Ovary (tissue), 3 donors: ENCODE data around the gene NCOA5.

Experiments used
- CTCF ChIP-seq, 3 donors: fragments of 450-650 bp in 2 of 3; fragments of 200-600 bp in 1 of 3; IDR thresholded peaks; one replicate each; pipeline versions ENCODE4 v1.5.1 to v1.8.0; 2016 to 2022; ENCODE audit warnings: antibody characterized with exemption in 3 of 3, mild to moderate bottlenecking in 1 of 3
- EP300 ChIP-seq: sonication (generic); formaldehyde crosslinking; IDR thresholded peaks from one replicate; pipeline ENCODE4 v1.6.1; 2017; ENCODE audit warnings: antibody characterized with exemption
- POLR2A ChIP-seq: fragments of 450-650 bp; IDR thresholded peaks from one replicate; pipeline ENCODE4 v1.6.1; 2017; ENCODE audit warnings: antibody characterized with exemption, mild to moderate bottlenecking, moderate library complexity
- donor health status: DM: no; HTN: no; CAD: no.

DNA sequence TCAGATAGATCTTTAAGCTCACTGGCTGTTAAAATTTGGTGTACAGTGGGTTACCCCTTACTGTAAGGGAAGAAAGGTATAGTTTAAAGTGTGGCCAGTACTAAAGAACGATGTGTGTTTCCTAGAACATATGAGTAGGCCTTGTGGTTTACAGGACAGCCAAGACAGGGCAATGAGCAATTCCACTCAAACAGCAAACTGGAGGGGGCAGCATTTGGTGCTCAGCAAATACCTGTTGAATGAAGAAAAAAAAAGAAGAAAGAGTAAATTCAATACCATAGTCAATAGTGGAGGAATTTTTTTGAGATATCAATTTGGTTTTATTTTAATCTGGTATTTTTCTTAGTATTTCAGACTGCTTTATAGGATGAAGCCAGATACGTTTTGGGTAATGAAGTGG is 3.8 kb upstream of the NCOA5 start:
- TF ChIP-seq EP300 = no peak
- no peak for TF ChIP-seq CTCF (IDR thresholded peaks at IDR 0.05)
- TF ChIP-seq POLR2A = no peak
